GM12878 (cell line): Measurements from ENCODE around the gene GTF2A1. TPM values are rescaled to one million over a fixed set of nuclear protein-coding genes. Genes with fewer than 3 reads are reported as not detected.

Experiments
- ATAC-seq: fragments of 200-7000 bp; cut with Tn5 transposase; 3 replicates; pipeline ENCODE4 v1.9.1; 2020; ENCODE audit warnings: mild to moderate bottlenecking, moderate library complexity
- BruUV-seq: library from RNA; stranded (reverse); fragments of 400-500 nt; replicated peaks from 2 replicates; lab custom pipeline; 2021; lab: Mats Ljungman, UMichigan
- CTCF ChIA-PET: fragments of 300-600 bp; sonication (Branson Sonifier 250); formaldehyde crosslinking; extraction: SDS; loops from one replicate; lab custom pipeline; 2021; ENCODE audit warnings: inconsistent platforms; lab: Yijun Ruan, JAX
- POLR2A ChIA-PET: fragments of 350-600 bp; formaldehyde crosslinking; extraction: SDS; loops from one replicate; lab custom pipeline; 2021; ENCODE audit warnings: inconsistent platforms; lab: Charles Lee
- RAD21 ChIA-PET: fragments of 300-600 bp; sonication (Branson Sonifier 250); formaldehyde crosslinking; loops from one replicate; lab custom pipeline; 2023; ENCODE audit warnings: antibody characterized with exemption; ENCODE audit not compliant: unreplicated experiment; lab: Charles Lee
- SMC1A ChIA-PET: fragments of 300-600 bp; sonication (Branson Sonifier 250); formaldehyde crosslinking; loops from one replicate; lab custom pipeline; 2023; ENCODE audit not compliant: unreplicated experiment, uncharacterized antibody; lab: Charles Lee
- DNase-seq: peaks from one replicate; pipeline ENCODE4 v3.0.0-alpha.2; 2011; ENCODE audit warnings: low read depth, low spot score
- FAIRE-seq: peaks from 3 replicates; lab custom pipeline; 2011; peaks lifted over from hg19 to GRCh38; lab: Jason Lieb, UNC
- H2AFZ ChIP-seq: 2 replicates; pipeline ENCODE4 v1.6.0; 2011; ENCODE audit warnings: low read depth, low read length, control low read depth; ENCODE audit not compliant: control insufficient read depth
- H3K27ac ChIP-seq: 2 replicates; pipeline ENCODE4 v1.5.1; 2011; ENCODE audit warnings: control low read depth; ENCODE audit not compliant: control insufficient read depth, insufficient read depth
- H3K27me3 ChIP-seq, 2 experiments: replicated peaks in 1 of 2; 2 replicates each; pipeline versions ENCODE4 v1.6.0 to v1.6.1; 2011; ENCODE audit warnings: low read length in 1 of 2; ENCODE audit not compliant: control insufficient read depth in 2 of 2, insufficient read depth in 2 of 2
- H3K36me3 ChIP-seq, 2 experiments: 2 replicates each; pipeline ENCODE4 v1.5.1; 2011; ENCODE audit warnings: low read length in 1 of 2; ENCODE audit not compliant: control insufficient read depth in 2 of 2, insufficient read depth in 2 of 2
- H3K4me1 ChIP-seq: 2 replicates; pipeline ENCODE4 v1.6.1; 2011; ENCODE audit warnings: mild to moderate bottlenecking, low read length, moderate library complexity, mixed read lengths; ENCODE audit not compliant: control insufficient read depth, insufficient read depth
- H3K4me2 ChIP-seq: 2 replicates; pipeline ENCODE4 v1.6.0; 2011; ENCODE audit warnings: control low read depth; ENCODE audit not compliant: control insufficient read depth, insufficient read depth
- H3K4me3 ChIP-seq: fragments of 200-600 bp; sonication (generic); 2 replicates; pipeline ENCODE4 v1.5.1; 2016
- H3K79me2 ChIP-seq: 2 replicates; pipeline ENCODE4 v1.6.0; 2011; ENCODE audit warnings: low read length; ENCODE audit not compliant: control insufficient read depth, insufficient read depth
- H3K9ac ChIP-seq: 2 replicates; pipeline ENCODE4 v1.8.0; 2011; ENCODE audit warnings: low read length, control low read depth, mixed read lengths; ENCODE audit not compliant: control insufficient read depth, insufficient read depth
- H3K9me3 ChIP-seq: replicated peaks from 3 replicates; pipeline ENCODE4 v1.5.1; 2011; ENCODE audit warnings: mild to moderate bottlenecking, low read length; ENCODE audit not compliant: control insufficient read depth, insufficient read depth
- H4K20me1 ChIP-seq: 2 replicates; pipeline ENCODE4 v1.6.0; 2011; ENCODE audit not compliant: control insufficient read depth, insufficient read depth
- BACH1 ChIP-seq: fragments of 450-650 bp; IDR thresholded peaks from 2 replicates; pipeline ENCODE4 v1.6.1; 2017; ENCODE audit warnings: mild to moderate bottlenecking, borderline replicate concordance
- CHD4 ChIP-seq: fragments of 200-600 bp; sonication (generic); IDR thresholded peaks from 2 replicates; pipeline ENCODE4 v1.6.1; 2016; ENCODE audit warnings: mild to moderate bottlenecking
- MYC ChIP-seq: IDR thresholded peaks from 2 replicates; pipeline ENCODE4 v1.6.1; 2011; ENCODE audit warnings: mild to moderate bottlenecking, low read length, moderate library complexity, inconsistent platforms; ENCODE audit not compliant: insufficient read depth, insufficient replicate concordance, insufficient read length, severe bottlenecking
- NR2F1 ChIP-seq: fragments of 450-650 bp; conservative IDR thresholded peaks from 2 replicates; pipeline ENCODE4 v1.6.1; 2017; ENCODE audit warnings: mild to moderate bottlenecking
- RCOR1 ChIP-seq: conservative IDR thresholded peaks from 2 replicates; pipeline ENCODE4 v1.6.1; 2012; ENCODE audit warnings: low read depth, low read length, improper control_type of control experiment
- RELA ChIP-seq: fragments of 450-650 bp; IDR thresholded peaks from 2 replicates; pipeline ENCODE4 v1.8.0; 2014; ENCODE audit warnings: borderline replicate concordance; ENCODE audit not compliant: partially characterized antibody
- RUNX3 ChIP-seq: IDR thresholded peaks from 2 replicates; pipeline ENCODE4 v1.6.1; 2012; ENCODE audit warnings: low read length, inconsistent platforms
- SUPT20H ChIP-seq: IDR thresholded peaks from 2 replicates; pipeline ENCODE4 v1.6.1; 2011; ENCODE audit warnings: low read depth, mild to moderate bottlenecking, low read length, moderate library complexity, borderline replicate concordance; ENCODE audit not compliant: control insufficient read depth
- ZNF24 ChIP-seq: fragments of 450-650 bp; IDR thresholded peaks from 2 replicates; pipeline ENCODE4 v1.6.1; 2017; ENCODE audit warnings: antibody characterized with exemption, mild to moderate bottlenecking
- ZSCAN29 ChIP-seq: fragments of 450-650 bp; IDR thresholded peaks from 2 replicates; pipeline ENCODE4 v1.6.1; 2017; ENCODE audit warnings: mild to moderate bottlenecking, moderate library complexity
- WGBS: methylation state at CpG from one replicate; pipeline ENCODE4 v1.1.6; 2016; ENCODE audit warnings: low lambda C conversion rate; ENCODE audit not compliant: insufficient replicate concordance, insufficient coverage; ENCODE audit errors: missing lambda C conversion rate; 5-methylcytosine and 5-hydroxymethylcytosine counted together
- in situ Hi-C: fragments of 300-500 bp; cut with MboI; formaldehyde crosslinking; loops from 9 replicates; pipeline ENCODE4 v1.14.3; 2018; ENCODE audit warnings: mixed read lengths
- intact Hi-C: fragments of 100-400 bp; cut with micrococcal nuclease; formaldehyde crosslinking; loops from one replicate; pipeline ENCODE4 v1.14.2; 2022; ENCODE audit not compliant: unreplicated experiment
- polyA plus RNA-seq, 11 experiments: library from polyadenylated mRNA; depleted of rRNA in 4 of 11; unstranded in 6 of 11; stranded (reverse) in 5 of 11; fragments of >200 nt; fragmentation: Nextera tagmentation in 4 of 11; fragmentation: Illumina TruSeq in 1 of 11; extraction: Ambion mirVana in 4 of 11; extraction: Trizol in 1 of 11; gene quantifications; 1 replicate in 1 of 11; 2 replicates in 10 of 11; pipeline versions ENCODE4 v1.2.1 to v1.2.3, GENCODE V29; 2011 to 2016; ENCODE audit warnings: inconsistent platforms in 2 of 11, missing spikeins in 2 of 11, low read depth in 1 of 11
- total RNA-seq, 4 experiments: library from RNA; depleted of rRNA in 3 of 4; stranded (reverse); fragments of >200 nt in 3 of 4; fragmentation: Illumina TruSeq in 1 of 4; extraction: Trizol in 1 of 4; gene quantifications; 2 replicates each; pipeline versions ENCODE4 v1.2.1 to v1.2.3, GENCODE V29; 2013 to 2021
- TF ChIP-seq, protein P1 (sequence below): IDR thresholded peaks from 2 replicates; pipeline ENCODE4 v1.6.1; 2012; ENCODE audit warnings: improper control_type of control experiment, low read depth, low read length; ENCODE audit not compliant: insufficient replicate concordance

The GTF2A1 gene
- total and polyA plus RNA-seq, 10 of the 15 experiments (the other 5 are each of a cell fraction or from before 2014, with no cell fraction given) = 2.5 to 28.7 (median 14.9) TPM

DNA sequence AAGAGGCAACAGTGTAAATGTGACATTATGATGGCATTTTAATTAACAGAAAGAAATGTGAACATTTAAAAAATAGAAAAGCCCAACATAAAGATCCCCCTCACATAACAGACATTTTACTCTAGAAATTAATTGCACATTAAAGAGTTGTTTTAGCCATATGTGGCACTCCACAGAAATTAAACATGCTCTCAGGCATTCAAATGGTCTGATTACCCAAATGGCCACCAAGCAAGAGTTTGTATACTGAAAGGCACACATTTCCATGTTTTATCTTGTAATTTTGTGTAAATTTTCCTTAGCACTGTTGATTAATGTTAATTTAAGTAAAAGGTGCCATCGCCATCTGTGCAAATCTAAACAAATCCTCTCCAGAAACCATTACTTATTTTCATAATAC, 43.5 kb downstream of the GTF2A1 start:
- no peak for FAIRE-seq
- POLR2A ChIA-PET = no interaction called here
- no peak overlapping the region for H3K4me3 ChIP-seq

More for the DNA sequence above, 43.5 kb downstream of the GTF2A1 start:
- Histone ChIP-seq H3K9me3 (no peaks in the 10 kb centered on the region), H2AFZ (no peak overlapping the region), H3K79me2 (no peaks in the 10 kb centered on the region), H3K4me1 (peaks cover 23% of the 10 kb centered on the region), H3K9ac (no peak overlapping the region), H3K27me3 (no peaks in the 10 kb centered on the region), H3K4me2 (peak overlapping the region; percentile 69; the same call in 1 of the 2 replicates), H3K36me3 (peaks cover 1 to 2% of the 10 kb centered on the region in 2 experiments; a peak in 1 of 4 replicates), H3K27ac (peak overlapping the region; percentile 66), H4K20me1 (no peaks in the 10 kb centered on the region)
- ATAC-seq (no peak), DNase-seq (no peak)
- in situ Hi-C loops = no loop called here
- no TSS peak for BruUV-seq
- RAD21 ChIA-PET = no interaction called here
- 0% methylated on average over 1 of the region's 1 CpG for WGBS
- SMC1A ChIA-PET = interaction anchor here (0.9 to 2.4 kb wide), 2 partner anchors 25 to 190 kb away, joined by 3 to 6 read pairs; no protein-coding TSS in a partner anchor
- TF ChIP-seq BACH1 = no peak
- no peak for TF ChIP-seq ZSCAN29
- no peak for TF ChIP-seq ZNF24
- TF ChIP-seq RUNX3 = no peak
- no peak for TF ChIP-seq CHD4
- TF ChIP-seq SUPT20H = no peak
- TF ChIP-seq, protein P1, sequence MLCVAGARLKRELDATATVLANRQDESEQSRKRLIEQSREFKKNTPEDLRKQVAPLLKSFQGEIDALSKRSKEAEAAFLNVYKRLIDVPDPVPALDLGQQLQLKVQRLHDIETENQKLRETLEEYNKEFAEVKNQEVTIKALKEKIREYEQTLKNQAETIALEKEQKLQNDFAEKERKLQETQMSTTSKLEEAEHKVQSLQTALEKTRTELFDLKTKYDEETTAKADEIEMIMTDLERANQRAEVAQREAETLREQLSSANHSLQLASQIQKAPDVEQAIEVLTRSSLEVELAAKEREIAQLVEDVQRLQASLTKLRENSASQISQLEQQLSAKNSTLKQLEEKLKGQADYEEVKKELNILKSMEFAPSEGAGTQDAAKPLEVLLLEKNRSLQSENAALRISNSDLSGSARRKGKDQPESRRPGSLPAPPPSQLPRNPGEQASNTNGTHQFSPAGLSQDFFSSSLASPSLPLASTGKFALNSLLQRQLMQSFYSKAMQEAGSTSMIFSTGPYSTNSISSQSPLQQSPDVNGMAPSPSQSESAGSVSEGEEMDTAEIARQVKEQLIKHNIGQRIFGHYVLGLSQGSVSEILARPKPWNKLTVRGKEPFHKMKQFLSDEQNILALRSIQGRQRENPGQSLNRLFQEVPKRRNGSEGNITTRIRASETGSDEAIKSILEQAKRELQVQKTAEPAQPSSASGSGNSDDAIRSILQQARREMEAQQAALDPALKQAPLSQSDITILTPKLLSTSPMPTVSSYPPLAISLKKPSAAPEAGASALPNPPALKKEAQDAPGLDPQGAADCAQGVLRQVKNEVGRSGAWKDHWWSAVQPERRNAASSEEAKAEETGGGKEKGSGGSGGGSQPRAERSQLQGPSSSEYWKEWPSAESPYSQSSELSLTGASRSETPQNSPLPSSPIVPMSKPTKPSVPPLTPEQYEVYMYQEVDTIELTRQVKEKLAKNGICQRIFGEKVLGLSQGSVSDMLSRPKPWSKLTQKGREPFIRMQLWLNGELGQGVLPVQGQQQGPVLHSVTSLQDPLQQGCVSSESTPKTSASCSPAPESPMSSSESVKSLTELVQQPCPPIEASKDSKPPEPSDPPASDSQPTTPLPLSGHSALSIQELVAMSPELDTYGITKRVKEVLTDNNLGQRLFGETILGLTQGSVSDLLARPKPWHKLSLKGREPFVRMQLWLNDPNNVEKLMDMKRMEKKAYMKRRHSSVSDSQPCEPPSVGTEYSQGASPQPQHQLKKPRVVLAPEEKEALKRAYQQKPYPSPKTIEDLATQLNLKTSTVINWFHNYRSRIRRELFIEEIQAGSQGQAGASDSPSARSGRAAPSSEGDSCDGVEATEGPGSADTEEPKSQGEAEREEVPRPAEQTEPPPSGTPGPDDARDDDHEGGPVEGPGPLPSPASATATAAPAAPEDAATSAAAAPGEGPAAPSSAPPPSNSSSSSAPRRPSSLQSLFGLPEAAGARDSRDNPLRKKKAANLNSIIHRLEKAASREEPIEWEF = no peak
- no peak for TF ChIP-seq NR2F1
- no peak for TF ChIP-seq RELA
- TF ChIP-seq MYC = no peak
- TF ChIP-seq RCOR1 = no peak
- CTCF ChIA-PET = interaction anchor here (1.0 kb wide), 2 partner anchors 34 to 46 kb away, joined by 3 read pairs; no protein-coding TSS in a partner anchor
- intact Hi-C loops = no loop called here
